ENCODE measurements around the gene TMEM38B.

GRCh38 chr9:105658351-105658750 lies 36.0 kb upstream of the TMEM38B start:
- TF ChIP-seq, protein P1, sequence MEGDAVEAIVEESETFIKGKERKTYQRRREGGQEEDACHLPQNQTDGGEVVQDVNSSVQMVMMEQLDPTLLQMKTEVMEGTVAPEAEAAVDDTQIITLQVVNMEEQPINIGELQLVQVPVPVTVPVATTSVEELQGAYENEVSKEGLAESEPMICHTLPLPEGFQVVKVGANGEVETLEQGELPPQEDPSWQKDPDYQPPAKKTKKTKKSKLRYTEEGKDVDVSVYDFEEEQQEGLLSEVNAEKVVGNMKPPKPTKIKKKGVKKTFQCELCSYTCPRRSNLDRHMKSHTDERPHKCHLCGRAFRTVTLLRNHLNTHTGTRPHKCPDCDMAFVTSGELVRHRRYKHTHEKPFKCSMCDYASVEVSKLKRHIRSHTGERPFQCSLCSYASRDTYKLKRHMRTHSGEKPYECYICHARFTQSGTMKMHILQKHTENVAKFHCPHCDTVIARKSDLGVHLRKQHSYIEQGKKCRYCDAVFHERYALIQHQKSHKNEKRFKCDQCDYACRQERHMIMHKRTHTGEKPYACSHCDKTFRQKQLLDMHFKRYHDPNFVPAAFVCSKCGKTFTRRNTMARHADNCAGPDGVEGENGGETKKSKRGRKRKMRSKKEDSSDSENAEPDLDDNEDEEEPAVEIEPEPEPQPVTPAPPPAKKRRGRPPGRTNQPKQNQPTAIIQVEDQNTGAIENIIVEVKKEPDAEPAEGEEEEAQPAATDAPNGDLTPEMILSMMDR (IDR thresholded peaks at IDR 0.05; ENCODE audit: poor library complexity, severe bottlenecking): no peak
- TF ChIP-seq MXI1 (conservative IDR thresholded peaks at IDR 0.05; ENCODE audit: poor library complexity, severe bottlenecking) (no peak), EZH2 (IDR thresholded peaks at IDR 0.05; ENCODE audit: borderline replicate concordance, insufficient read depth, low read length, poor library complexity, severe bottlenecking) (no peak), POLR2AphosphoS5 (IDR thresholded peaks at IDR 0.05) (no peak), EP300 (conservative IDR thresholded peaks at IDR 0.05; ENCODE audit: poor library complexity, severe bottlenecking) (no peak), SMC3 (conservative IDR thresholded peaks at IDR 0.05; ENCODE audit: poor library complexity) (no peak), RAD21 (conservative IDR thresholded peaks at IDR 0.05) (no peak), TAF1 (IDR thresholded peaks at IDR 0.05; ENCODE audit: low read depth) (no peak), REST (IDR thresholded peaks at IDR 0.05; ENCODE audit: borderline replicate concordance) (peak; percentile 69)

Measured in neural cell (in vitro differentiated cells).